DMS153 (cell line): Measurements from ENCODE around the gene ENTR1.

Source experiments
- DNase-seq: peaks from one replicate; lab custom pipeline; 2025; lab: John Stamatoyannopoulos, UW

Gene ENTR1

GRCh38 chr9:136361047-136361753 lies 49.2 kb downstream of the ENTR1 start:
- peak; percentile 31 for DNase-seq

GRCh38 chr9:136359774-136360718 lies 50.4 kb downstream of the ENTR1 start:
- DNase-seq = no peak

DNA sequence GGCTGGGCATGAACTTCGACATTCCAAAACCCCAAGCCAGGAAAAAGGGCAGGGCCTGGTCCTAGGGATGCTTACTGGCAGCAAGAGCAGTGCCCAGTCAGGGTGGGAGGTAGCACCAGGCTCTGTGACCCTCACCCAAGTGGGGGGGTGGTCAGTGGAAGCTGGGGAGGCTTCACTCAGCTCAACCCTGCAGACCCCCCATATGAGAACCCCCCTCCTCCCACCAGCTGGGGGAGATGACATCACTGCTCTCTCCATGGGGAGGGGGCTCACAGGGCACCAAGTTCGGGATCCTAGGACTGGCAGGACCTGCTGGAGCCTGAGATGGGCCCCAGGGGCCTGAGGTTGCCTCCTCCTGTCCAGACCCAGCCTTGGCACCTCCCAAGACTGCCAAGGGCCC lies 51.5 kb downstream of the ENTR1 start:
- no peak for DNase-seq

DNA sequence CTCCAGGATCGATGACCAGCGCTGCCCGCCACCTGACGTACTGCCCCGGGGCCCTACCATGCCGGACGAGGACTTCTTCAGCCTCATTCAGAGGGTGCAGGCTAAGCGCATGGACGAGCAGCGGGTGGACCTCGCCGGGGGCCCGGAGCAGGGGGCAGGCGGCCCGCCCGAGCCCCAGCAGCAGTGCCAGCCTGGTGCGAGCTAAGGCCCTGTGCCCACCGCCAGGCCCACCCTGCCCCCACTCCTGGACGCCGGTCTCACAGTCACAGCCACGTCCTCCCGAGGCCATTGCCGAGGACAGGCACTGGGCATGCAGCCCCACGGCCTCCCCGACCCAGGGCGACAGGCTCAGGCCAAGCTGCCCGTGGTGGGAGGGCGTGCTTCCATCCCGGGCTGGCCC lies 52.4 kb downstream of the ENTR1 start:
- no peak for DNase-seq

DNA sequence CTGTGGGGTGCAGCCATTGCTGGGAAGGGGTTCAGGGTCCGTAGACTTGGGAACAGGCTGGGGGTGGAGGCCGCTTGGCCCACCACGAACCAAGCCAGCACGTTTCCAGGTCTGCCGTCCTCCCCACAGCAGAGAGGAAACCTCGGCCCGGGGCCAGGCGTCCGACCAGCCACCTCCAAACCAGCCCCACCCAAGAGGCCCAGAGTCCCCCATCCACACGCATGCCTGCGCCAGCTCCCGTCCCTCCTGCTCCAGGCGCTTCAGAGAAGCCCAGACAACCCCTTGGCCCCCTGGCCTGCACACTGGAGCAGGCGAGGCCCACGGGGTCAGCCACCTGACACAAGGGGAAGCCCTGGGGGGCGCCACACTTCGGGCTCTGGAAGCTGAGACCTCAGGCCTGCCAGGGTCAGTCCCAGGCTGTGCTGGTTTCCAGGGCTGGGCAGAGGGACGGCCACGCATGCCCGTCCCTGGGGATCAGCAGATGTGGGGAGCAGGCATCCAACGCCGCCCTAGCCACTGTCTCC lies 53.1 kb downstream of the ENTR1 start:
- no peak for DNase-seq

DNA sequence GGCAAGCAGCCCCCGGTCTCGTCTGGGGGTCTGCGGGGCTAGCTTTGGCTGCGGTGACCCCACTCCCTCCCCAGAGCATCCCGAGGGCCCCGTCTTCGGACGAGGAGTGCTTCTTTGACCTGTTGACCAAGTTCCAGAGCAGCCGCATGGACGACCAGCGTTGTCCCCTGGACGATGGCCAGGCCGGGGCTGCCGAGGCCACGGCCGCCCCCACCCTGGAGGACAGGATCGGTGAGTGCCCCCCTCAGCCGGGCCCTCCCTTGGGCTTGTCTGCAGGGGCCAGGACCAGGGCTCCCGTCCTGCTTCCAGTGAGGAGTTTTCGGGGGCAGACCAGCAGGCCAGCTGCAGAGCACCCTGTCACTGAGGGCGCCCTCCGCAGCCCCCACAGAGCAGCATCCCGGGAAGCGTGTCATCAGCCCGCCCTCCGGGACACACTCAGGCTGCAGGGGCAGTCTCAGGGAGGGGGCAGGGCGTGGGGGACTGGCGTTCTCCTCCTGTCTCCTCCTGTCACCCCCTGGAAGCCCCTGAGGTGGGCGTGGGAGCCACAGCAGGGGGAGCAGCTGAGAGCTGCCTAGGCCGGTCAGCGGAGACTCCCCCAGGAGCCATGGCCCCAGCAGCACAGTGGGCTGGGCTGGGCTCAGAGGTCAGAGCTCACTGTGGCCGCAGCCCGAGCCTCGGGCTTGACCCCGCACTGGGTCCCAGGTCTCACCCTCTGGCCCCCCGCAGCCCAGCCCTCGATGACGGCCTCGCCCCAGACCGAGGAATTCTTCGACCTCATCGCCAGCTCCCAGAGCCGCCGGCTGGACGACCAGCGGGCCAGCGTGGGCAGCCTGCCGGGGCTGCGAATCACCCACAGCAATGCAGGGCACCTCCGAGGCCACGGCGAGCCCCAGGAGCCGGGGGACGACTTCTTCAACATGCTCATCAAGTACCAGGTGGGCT lies 54.5 kb downstream of the ENTR1 start:
- DNase-seq = no peak

GRCh38 chr9:136354592-136355085 lies 55.8 kb downstream of the ENTR1 start:
- DNase-seq = no peak

DNA sequence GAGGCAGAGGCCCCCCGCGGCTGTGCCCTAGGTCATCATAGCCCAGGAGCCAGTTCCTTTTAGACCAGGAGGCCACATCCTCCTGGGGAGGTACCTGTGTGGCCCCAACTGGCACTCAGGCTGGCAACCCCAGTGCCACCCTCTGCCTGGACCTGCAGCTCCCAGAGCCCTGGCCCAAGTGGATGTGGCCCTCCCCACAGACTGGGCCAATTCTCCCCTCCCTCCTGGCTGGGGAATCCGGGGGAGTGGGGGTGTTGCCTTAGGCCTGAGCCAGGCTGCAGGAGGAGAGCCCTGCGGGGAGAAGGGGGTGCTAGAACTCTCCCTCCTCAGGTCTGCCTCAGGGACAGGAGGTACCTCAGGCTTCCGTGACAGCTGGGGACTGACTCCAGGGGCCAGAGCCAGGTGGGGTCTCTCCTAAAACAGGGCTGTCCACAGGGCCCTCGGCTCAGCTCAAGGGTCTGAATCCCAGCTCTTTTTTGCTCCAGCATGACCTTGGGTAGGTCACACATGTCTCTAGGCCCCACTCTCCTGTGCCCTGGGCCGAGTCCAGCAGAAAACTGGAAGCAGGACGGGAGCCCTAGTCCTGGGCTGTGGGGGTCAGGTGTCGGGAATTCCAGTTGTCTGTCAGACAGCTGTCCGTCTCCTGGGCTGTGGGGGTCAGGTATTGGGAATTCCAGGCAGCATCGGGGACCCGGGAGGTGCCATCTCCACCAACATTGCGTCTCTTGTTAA lies 56.5 kb downstream of the ENTR1 start:
- no peak for DNase-seq

DNA sequence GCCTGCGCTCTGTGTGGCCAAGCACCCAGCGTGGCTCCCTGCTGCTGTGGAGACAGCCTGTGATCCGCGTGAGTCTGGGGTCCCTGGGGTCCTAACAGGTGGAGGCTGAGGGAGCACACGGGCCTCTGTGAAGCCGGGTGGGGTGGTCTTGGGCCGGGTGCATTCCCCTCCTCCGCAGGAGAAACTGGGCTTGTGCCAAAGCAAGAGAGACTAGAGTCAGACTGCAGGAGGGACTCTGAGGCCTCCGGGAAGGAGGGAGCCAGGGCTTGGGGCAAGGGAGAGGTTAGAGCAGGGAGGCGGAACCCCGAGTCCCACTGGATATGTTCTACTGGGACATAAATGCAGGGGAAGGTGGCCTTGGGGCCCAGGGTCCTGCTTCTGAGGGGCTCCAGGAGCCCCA lies 57.3 kb downstream of the ENTR1 start:
- no peak for DNase-seq

DNA sequence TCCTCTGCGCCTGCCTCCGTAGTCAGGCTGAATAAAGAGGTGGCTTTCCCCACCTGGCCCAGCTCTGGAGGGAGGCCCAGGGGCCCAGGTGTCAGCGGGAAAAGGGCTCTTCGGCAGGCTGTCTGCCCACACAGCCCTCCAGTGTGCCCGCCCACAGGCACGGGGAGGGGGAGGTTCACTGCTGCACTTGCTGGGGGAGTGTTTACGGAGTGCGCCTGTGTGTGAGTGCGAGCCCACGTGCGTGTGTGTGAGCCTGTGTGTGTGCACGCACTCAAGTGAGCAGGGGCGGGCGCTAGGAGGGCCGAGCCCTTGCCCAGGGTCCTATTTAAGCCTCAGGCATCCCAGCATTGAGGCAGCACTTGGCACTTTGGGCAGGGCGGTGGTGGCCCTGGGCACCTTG lies 57.7 kb downstream of the ENTR1 start:
- DNase-seq = no peak
